ENCODE measurements around the gene ZDHHC16. TPM values are rescaled to one million over a fixed set of nuclear protein-coding genes. Genes with fewer than 3 reads are reported as not detected.

Gene ZDHHC16
- total RNA-seq, 2 donors from 2014 or later = 31.4 to 57.0 TPM

DNA sequence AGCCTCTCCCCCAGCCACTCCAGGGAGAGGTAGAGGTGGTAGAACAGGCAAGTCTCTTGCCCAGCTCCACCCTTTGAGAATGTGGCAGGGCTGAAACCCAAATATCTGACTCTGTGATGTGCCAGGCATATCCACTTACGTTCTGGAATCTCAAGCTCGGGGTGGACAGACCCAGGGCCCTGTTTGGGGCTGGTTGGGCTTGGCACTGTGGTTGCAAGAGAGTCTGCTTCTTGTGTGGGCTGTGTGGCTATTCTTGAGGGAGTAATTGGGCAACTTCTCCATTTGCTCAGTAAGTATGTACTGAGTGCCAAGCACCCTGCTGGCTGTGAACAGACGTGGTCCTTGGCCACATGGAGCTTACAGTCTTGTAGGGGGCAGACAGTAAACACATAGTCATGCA lies 57.4 kb downstream of the ZDHHC16 start:
- no peaks in the 10 kb centered on the region for H3K36me3 ChIP-seq
- no peaks in the 10 kb centered on the region for H3K4me1 ChIP-seq
- H3K9me3 ChIP-seq = no peaks in the 10 kb centered on the region
- no peak overlapping the region for H3K9ac ChIP-seq (ENCODE audit: low read depth in 2 of 2, low read length in 2 of 2)
- TF ChIP-seq, protein P1, sequence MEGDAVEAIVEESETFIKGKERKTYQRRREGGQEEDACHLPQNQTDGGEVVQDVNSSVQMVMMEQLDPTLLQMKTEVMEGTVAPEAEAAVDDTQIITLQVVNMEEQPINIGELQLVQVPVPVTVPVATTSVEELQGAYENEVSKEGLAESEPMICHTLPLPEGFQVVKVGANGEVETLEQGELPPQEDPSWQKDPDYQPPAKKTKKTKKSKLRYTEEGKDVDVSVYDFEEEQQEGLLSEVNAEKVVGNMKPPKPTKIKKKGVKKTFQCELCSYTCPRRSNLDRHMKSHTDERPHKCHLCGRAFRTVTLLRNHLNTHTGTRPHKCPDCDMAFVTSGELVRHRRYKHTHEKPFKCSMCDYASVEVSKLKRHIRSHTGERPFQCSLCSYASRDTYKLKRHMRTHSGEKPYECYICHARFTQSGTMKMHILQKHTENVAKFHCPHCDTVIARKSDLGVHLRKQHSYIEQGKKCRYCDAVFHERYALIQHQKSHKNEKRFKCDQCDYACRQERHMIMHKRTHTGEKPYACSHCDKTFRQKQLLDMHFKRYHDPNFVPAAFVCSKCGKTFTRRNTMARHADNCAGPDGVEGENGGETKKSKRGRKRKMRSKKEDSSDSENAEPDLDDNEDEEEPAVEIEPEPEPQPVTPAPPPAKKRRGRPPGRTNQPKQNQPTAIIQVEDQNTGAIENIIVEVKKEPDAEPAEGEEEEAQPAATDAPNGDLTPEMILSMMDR (IDR thresholded peaks at IDR 0.05) = no peak
- no peak overlapping the region for H3K27ac ChIP-seq
- no peaks in the 10 kb centered on the region for H3K27me3 ChIP-seq
- intact Hi-C loops (cut with DNase I) = no loop called here
- DNase-seq = no peak
- no peak overlapping the region for H3K4me3 ChIP-seq

- Histone ChIP-seq H3K27ac (no peak overlapping the region), H3K4me3 (no peak overlapping the region), H3K27me3 (no peaks in the 10 kb centered on the region), H3K4me1 (no peaks in the 10 kb centered on the region), H3K36me3 (no peaks in the 10 kb centered on the region), H3K9ac (ENCODE audit: low read depth in 2 of 2, low read length in 2 of 2) (no peak overlapping the region), H3K9me3 (no peaks in the 10 kb centered on the region)
- TF ChIP-seq, protein P1 (IDR thresholded peaks at IDR 0.05) = no peak
- intact Hi-C loops (cut with DNase I) = no loop called here
- DNase-seq = no peak
Observed at GRCh38 chr10:97505152-97505551, 59.2 kb downstream of the ZDHHC16 start.

DNA sequence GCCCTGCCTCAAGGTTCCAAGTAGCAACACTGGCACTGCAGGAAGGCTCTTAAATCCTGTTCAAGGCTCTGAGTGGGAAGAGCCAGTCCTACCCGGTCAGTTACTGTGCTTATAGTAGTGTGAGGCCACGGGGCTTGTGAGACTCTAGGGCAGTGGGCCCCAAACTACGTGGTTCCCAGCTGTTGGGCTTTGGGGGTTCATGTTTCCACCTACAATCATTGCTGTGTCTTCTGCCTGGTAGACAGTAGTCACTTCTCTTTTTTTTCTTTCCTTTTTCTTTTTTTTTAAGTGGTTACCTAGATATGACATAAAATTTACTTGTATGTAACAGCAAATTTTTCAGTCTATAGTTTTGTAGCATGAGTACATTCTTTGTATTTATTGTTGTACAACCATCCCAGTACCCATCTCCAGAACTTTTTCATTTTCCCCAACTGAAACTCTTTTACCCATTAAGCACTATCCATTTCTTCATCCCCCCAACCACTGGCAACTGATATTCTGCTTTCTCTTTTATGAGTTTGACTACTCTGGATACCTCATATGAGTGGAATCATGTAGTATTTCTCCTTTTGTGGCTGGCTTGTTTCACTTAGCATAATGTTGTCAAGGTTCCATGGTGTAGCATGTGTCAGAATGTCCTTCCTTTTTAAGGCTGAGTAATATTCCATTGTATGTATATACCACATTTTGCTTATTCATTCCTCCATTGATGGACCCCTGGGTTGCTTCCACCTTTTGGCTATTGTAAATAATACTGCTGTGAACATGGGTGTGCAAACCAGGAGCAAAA lies 60.4 kb downstream of the ZDHHC16 start:
- TF ChIP-seq, protein P1 (IDR thresholded peaks at IDR 0.05) = no peak
- Histone ChIP-seq H3K27ac (no peak overlapping the region), H3K27me3 (no peaks in the 10 kb centered on the region), H3K4me1 (no peaks in the 10 kb centered on the region), H3K4me3 (no peak overlapping the region), H3K36me3 (no peaks in the 10 kb centered on the region), H3K9me3 (no peaks in the 10 kb centered on the region), H3K9ac (ENCODE audit: low read depth in 2 of 2, low read length in 2 of 2) (no peak overlapping the region)
- intact Hi-C loops (cut with DNase I) = no loop called here
- no peak for DNase-seq

Other genes with a start within 250 kb of the ZDHHC16 start
- gene ARHGAP19, start 153.5 kb upstream of the ZDHHC16 start, total RNA-seq = 1 to 10 TPM; 8.0 to 9.8 TPM
- 1 to 10 TPM; 5.0 to 6.1 TPM for gene FRAT1, start 126.9 kb upstream of the ZDHHC16 start, total RNA-seq
- 10 to 100 TPM; 34.3 to 53.1 TPM for gene FRAT2, start 111.4 kb upstream of the ZDHHC16 start, total RNA-seq
- gene RRP12, start 44.8 kb upstream of the ZDHHC16 start, total RNA-seq = 10 to 100 TPM; 11.5 to 30.4 TPM
- gene PGAM1, start 20.0 kb upstream of the ZDHHC16 start, total RNA-seq = 100 to 1,000 TPM; 392 to 453 TPM
- 10 to 100 TPM; 22.5 to 35.5 TPM for gene EXOSC1, start 169 bp upstream of the ZDHHC16 start, total RNA-seq
- 10 to 100 TPM; 43.7 to 62.2 TPM for gene MMS19, start 52.2 kb downstream of the ZDHHC16 start, total RNA-seq
- 1 to 10 TPM; 1.8 to 3.2 TPM for gene UBTD1, start 52.7 kb downstream of the ZDHHC16 start, total RNA-seq
- gene ANKRD2, start 126.6 kb downstream of the ZDHHC16 start, total RNA-seq = under 1 TPM in 1 of 2 donors, not detected in 1; 0.24 TPM
- under 1 TPM in 1 of 2 donors, not detected in 1; 0.49 TPM for gene HOGA1, start 138.2 kb downstream of the ZDHHC16 start, total RNA-seq
- not detected for gene C10orf62, start 143.5 kb downstream of the ZDHHC16 start, total RNA-seq
- gene MORN4, start 187.3 kb downstream of the ZDHHC16 start, total RNA-seq = 1 to 10 TPM; 1.8 to 2.3 TPM
- gene PI4K2A, start 194.5 kb downstream of the ZDHHC16 start, total RNA-seq = 10 to 100 TPM; 10.6 to 11.0 TPM
- gene AVPI1, start 241.1 kb downstream of the ZDHHC16 start, total RNA-seq = 10 to 100 TPM; 26.6 to 34.8 TPM